ENCODE data around the gene C22orf31.

The C22orf31 gene

DNA sequence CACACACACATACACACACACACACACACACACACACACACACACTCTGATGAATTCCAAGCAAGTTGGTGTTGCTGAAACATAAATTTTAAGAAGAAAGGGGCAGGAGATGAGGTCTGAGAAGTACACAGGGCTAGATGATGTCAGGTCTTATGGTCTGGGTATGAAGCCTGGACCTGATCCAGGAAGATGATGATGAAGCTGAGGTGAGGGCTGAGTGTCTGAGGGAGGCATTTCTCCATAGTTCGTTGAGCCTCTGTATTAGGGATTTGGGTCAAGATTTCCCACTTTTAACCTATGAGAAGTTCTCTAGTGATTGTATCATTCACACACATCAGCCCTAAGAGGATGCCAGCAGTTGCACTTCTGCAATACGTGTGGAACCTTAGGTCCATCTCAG is 43.8 kb upstream of the C22orf31 start:
- ChIA-PET POLR2A (no interaction called here), CTCF (interaction anchor here (0.6 to 2.1 kb wide), 3 partner anchors 26 to 48 kb away, joined by 3 to 16 read pairs (median 4); no protein-coding TSS in a partner anchor)
- TF ChIP-seq ZNF785 (tag by site-specific recombination; IDR thresholded peaks at IDR 0.05) (no peak), KLF1 (tag by site-specific recombination; IDR thresholded peaks at IDR 0.05) (no peak), ZBTB7A (tag by site-specific recombination; IDR thresholded peaks at IDR 0.05; ENCODE audit: low read depth) (no peak), ZFHX2 (tag by site-specific recombination; conservative IDR thresholded peaks at IDR 0.05) (no peak), KLF10 (tag by site-specific recombination; IDR thresholded peaks at IDR 0.05) (no peak), ZNF24 (tag by site-specific recombination; IDR thresholded peaks at IDR 0.05) (no peak), INSM2 (tag by site-specific recombination; IDR thresholded peaks at IDR 0.05) (0 out of 2 replicates have a peak, but pooled peaks have one; percentile 10), ZNF529 (tag by site-specific recombination; IDR thresholded peaks at IDR 0.05; ENCODE audit: insufficient replicate concordance) (no peak), WT1 (tag by site-specific recombination; IDR thresholded peaks at IDR 0.05) (no peak), ZNF426 (tag by site-specific recombination; IDR thresholded peaks at IDR 0.05) (no peak), GLIS2 (tag by site-specific recombination; IDR thresholded peaks at IDR 0.05) (no peak)
- TF ChIP-seq, protein P1, sequence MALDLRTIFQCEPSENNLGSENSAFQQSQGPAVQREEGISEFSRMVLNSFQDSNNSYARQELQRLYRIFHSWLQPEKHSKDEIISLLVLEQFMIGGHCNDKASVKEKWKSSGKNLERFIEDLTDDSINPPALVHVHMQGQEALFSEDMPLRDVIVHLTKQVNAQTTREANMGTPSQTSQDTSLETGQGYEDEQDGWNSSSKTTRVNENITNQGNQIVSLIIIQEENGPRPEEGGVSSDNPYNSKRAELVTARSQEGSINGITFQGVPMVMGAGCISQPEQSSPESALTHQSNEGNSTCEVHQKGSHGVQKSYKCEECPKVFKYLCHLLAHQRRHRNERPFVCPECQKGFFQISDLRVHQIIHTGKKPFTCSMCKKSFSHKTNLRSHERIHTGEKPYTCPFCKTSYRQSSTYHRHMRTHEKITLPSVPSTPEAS (tag by site-specific recombination; IDR thresholded peaks at IDR 0.05): peak; percentile 64
- TF ChIP-seq, protein P2, sequence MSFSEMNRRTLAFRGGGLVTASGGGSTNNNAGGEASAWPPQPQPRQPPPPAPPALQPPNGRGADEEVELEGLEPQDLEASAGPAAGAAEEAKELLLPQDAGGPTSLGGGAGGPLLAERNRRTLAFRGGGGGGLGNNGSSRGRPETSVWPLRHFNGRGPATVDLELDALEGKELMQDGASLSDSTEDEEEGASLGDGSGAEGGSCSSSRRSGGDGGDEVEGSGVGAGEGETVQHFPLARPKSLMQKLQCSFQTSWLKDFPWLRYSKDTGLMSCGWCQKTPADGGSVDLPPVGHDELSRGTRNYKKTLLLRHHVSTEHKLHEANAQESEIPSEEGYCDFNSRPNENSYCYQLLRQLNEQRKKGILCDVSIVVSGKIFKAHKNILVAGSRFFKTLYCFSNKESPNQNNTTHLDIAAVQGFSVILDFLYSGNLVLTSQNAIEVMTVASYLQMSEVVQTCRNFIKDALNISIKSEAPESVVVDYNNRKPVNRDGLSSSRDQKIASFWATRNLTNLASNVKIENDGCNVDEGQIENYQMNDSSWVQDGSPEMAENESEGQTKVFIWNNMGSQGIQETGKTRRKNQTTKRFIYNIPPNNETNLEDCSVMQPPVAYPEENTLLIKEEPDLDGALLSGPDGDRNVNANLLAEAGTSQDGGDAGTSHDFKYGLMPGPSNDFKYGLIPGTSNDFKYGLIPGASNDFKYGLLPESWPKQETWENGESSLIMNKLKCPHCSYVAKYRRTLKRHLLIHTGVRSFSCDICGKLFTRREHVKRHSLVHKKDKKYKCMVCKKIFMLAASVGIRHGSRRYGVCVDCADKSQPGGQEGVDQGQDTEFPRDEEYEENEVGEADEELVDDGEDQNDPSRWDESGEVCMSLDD (tag by site-specific recombination; IDR thresholded peaks at IDR 0.05): no peak
- TF ChIP-seq, protein P3, sequence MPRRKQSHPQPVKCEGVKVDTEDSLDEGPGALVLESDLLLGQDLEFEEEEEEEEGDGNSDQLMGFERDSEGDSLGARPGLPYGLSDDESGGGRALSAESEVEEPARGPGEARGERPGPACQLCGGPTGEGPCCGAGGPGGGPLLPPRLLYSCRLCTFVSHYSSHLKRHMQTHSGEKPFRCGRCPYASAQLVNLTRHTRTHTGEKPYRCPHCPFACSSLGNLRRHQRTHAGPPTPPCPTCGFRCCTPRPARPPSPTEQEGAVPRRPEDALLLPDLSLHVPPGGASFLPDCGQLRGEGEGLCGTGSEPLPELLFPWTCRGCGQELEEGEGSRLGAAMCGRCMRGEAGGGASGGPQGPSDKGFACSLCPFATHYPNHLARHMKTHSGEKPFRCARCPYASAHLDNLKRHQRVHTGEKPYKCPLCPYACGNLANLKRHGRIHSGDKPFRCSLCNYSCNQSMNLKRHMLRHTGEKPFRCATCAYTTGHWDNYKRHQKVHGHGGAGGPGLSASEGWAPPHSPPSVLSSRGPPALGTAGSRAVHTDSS (tag by site-specific recombination; IDR thresholded peaks at IDR 0.05): 0 out of 2 replicates have a peak, but pooled peaks have one; percentile 55
- TF ChIP-seq, protein P4, sequence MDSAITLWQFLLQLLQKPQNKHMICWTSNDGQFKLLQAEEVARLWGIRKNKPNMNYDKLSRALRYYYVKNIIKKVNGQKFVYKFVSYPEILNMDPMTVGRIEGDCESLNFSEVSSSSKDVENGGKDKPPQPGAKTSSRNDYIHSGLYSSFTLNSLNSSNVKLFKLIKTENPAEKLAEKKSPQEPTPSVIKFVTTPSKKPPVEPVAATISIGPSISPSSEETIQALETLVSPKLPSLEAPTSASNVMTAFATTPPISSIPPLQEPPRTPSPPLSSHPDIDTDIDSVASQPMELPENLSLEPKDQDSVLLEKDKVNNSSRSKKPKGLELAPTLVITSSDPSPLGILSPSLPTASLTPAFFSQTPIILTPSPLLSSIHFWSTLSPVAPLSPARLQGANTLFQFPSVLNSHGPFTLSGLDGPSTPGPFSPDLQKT (IDR thresholded peaks at IDR 0.05; ENCODE audit: borderline replicate concordance, low read depth, low read length): no peak
- TF ChIP-seq, protein P5, sequence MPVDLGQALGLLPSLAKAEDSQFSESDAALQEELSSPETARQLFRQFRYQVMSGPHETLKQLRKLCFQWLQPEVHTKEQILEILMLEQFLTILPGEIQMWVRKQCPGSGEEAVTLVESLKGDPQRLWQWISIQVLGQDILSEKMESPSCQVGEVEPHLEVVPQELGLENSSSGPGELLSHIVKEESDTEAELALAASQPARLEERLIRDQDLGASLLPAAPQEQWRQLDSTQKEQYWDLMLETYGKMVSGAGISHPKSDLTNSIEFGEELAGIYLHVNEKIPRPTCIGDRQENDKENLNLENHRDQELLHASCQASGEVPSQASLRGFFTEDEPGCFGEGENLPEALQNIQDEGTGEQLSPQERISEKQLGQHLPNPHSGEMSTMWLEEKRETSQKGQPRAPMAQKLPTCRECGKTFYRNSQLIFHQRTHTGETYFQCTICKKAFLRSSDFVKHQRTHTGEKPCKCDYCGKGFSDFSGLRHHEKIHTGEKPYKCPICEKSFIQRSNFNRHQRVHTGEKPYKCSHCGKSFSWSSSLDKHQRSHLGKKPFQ (tag by site-specific recombination; IDR thresholded peaks at IDR 0.05): no peak
- H3K4me3 ChIP-seq (ENCODE audit: low read depth, low read length): no peak overlapping the region
- no peak overlapping the region for H3K27ac ChIP-seq (ENCODE audit: extremely low read depth, low read depth, low read length)
- peaks cover 0 to 8% of the 10 kb centered on the region in 2 experiments; a peak in 2 of 3 replicates for H3K36me3 ChIP-seq (ENCODE audit: control insufficient read depth in 2 of 2, insufficient read depth in 1 of 2, low read length in 2 of 2)
- peaks cover 8% of the 10 kb centered on the region; the same call in 1 of the 2 replicates for H3K4me1 ChIP-seq (ENCODE audit: control insufficient read depth, insufficient read depth, low read length)
- no peaks in the 10 kb centered on the region for H3K9me3 ChIP-seq (ENCODE audit: control insufficient read depth, insufficient read depth, low read depth, low read length)
